MM.1S (cell line): Measurements from ENCODE around the gene LALBA.

Experiments used
- DNase-seq: peaks from one replicate; pipeline ENCODE4 v3.0.0-alpha.2; 2015
- H2AFZ ChIP-seq: fragments of 300-600 bp; sonication (generic); 2 replicates; pipeline ENCODE4 v1.6.0; 2016; ENCODE audit warnings: antibody characterized with exemption, low read length
- H3F3A ChIP-seq: fragments of 300-600 bp; sonication (generic); 2 replicates; pipeline ENCODE4 v1.6.1; 2016; ENCODE audit warnings: mild to moderate bottlenecking, antibody characterized with exemption, low read length, moderate library complexity, mixed read lengths; ENCODE audit not compliant: insufficient read depth
- H3K27ac ChIP-seq: fragments of 300-600 bp; sonication (generic); 2 replicates; pipeline ENCODE4 v1.5.1; 2016; ENCODE audit warnings: mild to moderate bottlenecking, low read length
- H3K27me3 ChIP-seq: fragments of 300-600 bp; sonication (generic); replicated peaks from 2 replicates; pipeline ENCODE4 v1.6.0; 2016; ENCODE audit warnings: low read length; ENCODE audit not compliant: insufficient read depth
- H3K36me3 ChIP-seq: fragments of 300-600 bp; sonication (generic); replicated peaks from 2 replicates; pipeline ENCODE4 v1.6.1; 2016; ENCODE audit warnings: mild to moderate bottlenecking, low read length, mixed read lengths; ENCODE audit not compliant: insufficient read depth
- H3K4me1 ChIP-seq: fragments of 300-600 bp; sonication (generic); 2 replicates; pipeline ENCODE4 v1.6.1; 2016; ENCODE audit warnings: low read length, mixed read lengths
- H3K4me2 ChIP-seq: fragments of 300-600 bp; sonication (generic); 2 replicates; pipeline ENCODE4 v1.6.0; 2016; ENCODE audit warnings: low read depth, low read length
- H3K4me3 ChIP-seq: fragments of 300-600 bp; sonication (generic); 2 replicates; pipeline ENCODE4 v1.5.1; 2016; ENCODE audit warnings: low read length, mixed read lengths
- H3K79me2 ChIP-seq: fragments of 300-600 bp; sonication (generic); 2 replicates; pipeline ENCODE4 v1.6.1; 2016; ENCODE audit warnings: mixed run types, low read length, mixed read lengths
- H3K9ac ChIP-seq: fragments of 300-600 bp; sonication (generic); 2 replicates; pipeline ENCODE4 v1.6.1; 2016; ENCODE audit warnings: low read length, mixed read lengths
- H3K9me2 ChIP-seq: fragments of 300-600 bp; sonication (generic); replicated peaks from 2 replicates; pipeline ENCODE4 v1.6.1; 2016; ENCODE audit warnings: mild to moderate bottlenecking, low read length, mixed read lengths; ENCODE audit not compliant: insufficient read depth
- H3K9me3 ChIP-seq: fragments of 300-600 bp; sonication (generic); replicated peaks from 2 replicates; pipeline ENCODE4 v1.6.1; 2016; ENCODE audit warnings: mild to moderate bottlenecking, low read length, mixed read lengths; ENCODE audit not compliant: insufficient read depth
- H4K20me1 ChIP-seq: fragments of 300-600 bp; sonication (generic); 2 replicates; pipeline ENCODE4 v1.6.1; 2016; ENCODE audit warnings: mild to moderate bottlenecking, low read length, moderate library complexity, mixed read lengths; ENCODE audit not compliant: insufficient read depth
- EZH2 ChIP-seq: fragments of 300-600 bp; sonication (generic); optimal IDR thresholded peaks from 2 replicates; pipeline ENCODE3; 2017; ENCODE audit warnings: low read depth, mild to moderate bottlenecking, antibody characterized with exemption, low read length, mixed read lengths
- EZH2phosphoT487 ChIP-seq: fragments of 300-600 bp; sonication (generic); IDR thresholded peaks from 2 replicates; pipeline ENCODE4 v1.6.1; 2018; ENCODE audit warnings: antibody characterized with exemption, low read length
- TF ChIP-seq, protein P1 (sequence below): fragments of 300-600 bp; sonication (generic); IDR thresholded peaks from 2 replicates; pipeline ENCODE4 v1.5.1; 2016; ENCODE audit warnings: antibody characterized with exemption, low read length, mixed read lengths

LALBA gene

GRCh38 chr12:48613321-48613720 is 43.5 kb upstream of the LALBA start:
- no peak for DNase-seq
- Histone ChIP-seq H3K36me3 (no peaks in the 10 kb centered on the region), H3K27me3 (no peaks in the 10 kb centered on the region), H3K79me2 (no peaks in the 10 kb centered on the region), H3K9me2 (no peaks in the 10 kb centered on the region), H3F3A (no peaks in the 10 kb centered on the region), H3K4me1 (no peaks in the 10 kb centered on the region), H2AFZ (no peak overlapping the region), H4K20me1 (no peaks in the 10 kb centered on the region), H3K4me3 (no peak overlapping the region), H3K9ac (no peak overlapping the region), H3K4me2 (no peak overlapping the region), H3K9me3 (no peaks in the 10 kb centered on the region), H3K27ac (no peak overlapping the region)
- TF ChIP-seq, protein P1, sequence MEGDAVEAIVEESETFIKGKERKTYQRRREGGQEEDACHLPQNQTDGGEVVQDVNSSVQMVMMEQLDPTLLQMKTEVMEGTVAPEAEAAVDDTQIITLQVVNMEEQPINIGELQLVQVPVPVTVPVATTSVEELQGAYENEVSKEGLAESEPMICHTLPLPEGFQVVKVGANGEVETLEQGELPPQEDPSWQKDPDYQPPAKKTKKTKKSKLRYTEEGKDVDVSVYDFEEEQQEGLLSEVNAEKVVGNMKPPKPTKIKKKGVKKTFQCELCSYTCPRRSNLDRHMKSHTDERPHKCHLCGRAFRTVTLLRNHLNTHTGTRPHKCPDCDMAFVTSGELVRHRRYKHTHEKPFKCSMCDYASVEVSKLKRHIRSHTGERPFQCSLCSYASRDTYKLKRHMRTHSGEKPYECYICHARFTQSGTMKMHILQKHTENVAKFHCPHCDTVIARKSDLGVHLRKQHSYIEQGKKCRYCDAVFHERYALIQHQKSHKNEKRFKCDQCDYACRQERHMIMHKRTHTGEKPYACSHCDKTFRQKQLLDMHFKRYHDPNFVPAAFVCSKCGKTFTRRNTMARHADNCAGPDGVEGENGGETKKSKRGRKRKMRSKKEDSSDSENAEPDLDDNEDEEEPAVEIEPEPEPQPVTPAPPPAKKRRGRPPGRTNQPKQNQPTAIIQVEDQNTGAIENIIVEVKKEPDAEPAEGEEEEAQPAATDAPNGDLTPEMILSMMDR, result no peak
- TF ChIP-seq EZH2phosphoT487, result no peak
- no peak for TF ChIP-seq EZH2

GRCh38 chr12:48602192-48602989 is 32.5 kb upstream of the LALBA start:
- H3K4me1 ChIP-seq, result no peaks in the 10 kb centered on the region
- no peaks in the 10 kb centered on the region for H3K27me3 ChIP-seq
- H4K20me1 ChIP-seq, result no peaks in the 10 kb centered on the region
- H3K9me2 ChIP-seq, result no peaks in the 10 kb centered on the region
- H3K9ac ChIP-seq, result no peak overlapping the region
- DNase-seq, result no peak
- H2AFZ ChIP-seq, result no peak overlapping the region
- H3K4me3 ChIP-seq, result no peak overlapping the region
- no peak overlapping the region for H3K4me2 ChIP-seq
- H3F3A ChIP-seq, result no peaks in the 10 kb centered on the region
- TF ChIP-seq EZH2 (no peak), EZH2phosphoT487 (no peak)
- TF ChIP-seq, protein P1, result no peak
- H3K27ac ChIP-seq, result no peak overlapping the region
- H3K36me3 ChIP-seq, result no peaks in the 10 kb centered on the region
- H3K79me2 ChIP-seq, result no peaks in the 10 kb centered on the region
- no peaks in the 10 kb centered on the region for H3K9me3 ChIP-seq

DNA sequence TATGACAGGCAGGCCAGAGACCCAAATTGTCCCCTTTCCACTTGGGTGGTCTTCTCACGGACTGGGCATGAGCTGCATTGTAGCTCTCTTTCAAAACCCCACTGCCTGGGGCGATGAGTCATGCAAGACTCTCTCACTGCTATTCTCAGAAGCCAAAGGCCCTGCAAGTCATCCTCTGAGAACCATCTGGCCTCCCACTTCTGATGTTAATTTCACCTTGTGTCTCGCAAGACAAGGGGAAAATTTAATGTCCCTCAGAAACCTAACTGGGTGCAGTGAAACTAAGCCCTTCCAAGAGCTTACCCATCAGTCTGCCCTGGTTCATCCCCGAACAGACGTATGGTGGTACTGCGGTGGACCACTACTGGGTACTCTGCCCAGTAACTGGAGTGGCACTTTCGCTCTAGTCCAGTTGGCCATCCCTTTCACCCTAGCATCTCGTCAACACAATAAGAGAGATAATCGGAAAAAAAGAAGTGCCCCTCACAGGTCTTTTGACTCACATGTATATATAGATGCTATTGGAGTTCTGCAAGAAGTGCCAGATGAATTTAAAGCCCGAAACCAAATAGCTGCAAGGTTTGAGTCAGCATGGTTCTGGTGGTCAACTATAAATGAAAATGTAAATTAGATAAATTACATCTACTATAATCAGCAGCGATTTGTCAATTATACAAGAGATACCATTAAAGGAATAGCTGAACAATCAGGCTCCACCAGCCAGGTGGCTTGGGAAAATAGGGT is 31.3 kb upstream of the LALBA start:
- H3K9ac ChIP-seq, result no peak overlapping the region
- no peaks in the 10 kb centered on the region for H3K4me1 ChIP-seq
- H3K4me2 ChIP-seq, result no peak overlapping the region
- no peaks in the 10 kb centered on the region for H3F3A ChIP-seq
- no peak for DNase-seq
- no peak overlapping the region for H2AFZ ChIP-seq
- H3K79me2 ChIP-seq, result no peaks in the 10 kb centered on the region
- H3K27ac ChIP-seq, result no peak overlapping the region
- no peaks in the 10 kb centered on the region for H3K36me3 ChIP-seq
- no peaks in the 10 kb centered on the region for H3K27me3 ChIP-seq
- TF ChIP-seq EZH2, result no peak
- no peak for TF ChIP-seq EZH2phosphoT487
- TF ChIP-seq, protein P1, result no peak
- H4K20me1 ChIP-seq, result no peaks in the 10 kb centered on the region
- no peaks in the 10 kb centered on the region for H3K9me3 ChIP-seq
- H3K9me2 ChIP-seq, result no peaks in the 10 kb centered on the region
- H3K4me3 ChIP-seq, result no peak overlapping the region
